ENCODE data around the gene SEPTIN6.

- TF ChIP-seq CTCF (IDR thresholded peaks at IDR 0.05; ENCODE audit: control extremely low read depth in 1 of 3, insufficient read depth in 1 of 3, low read depth in 1 of 3, low read length in 3 of 3) (no peak), EGR1 (IDR thresholded peaks at IDR 0.05; ENCODE audit: borderline replicate concordance, low read depth, low read length) (no peak), CREB1 (IDR thresholded peaks at IDR 0.05) (no peak), GABPA (IDR thresholded peaks at IDR 0.05; ENCODE audit: borderline replicate concordance, insufficient read depth, low read length) (no peak), POLR2A (IDR thresholded peaks at IDR 0.05; ENCODE audit: control extremely low read depth in 1 of 2, low read depth in 2 of 2, low read length in 2 of 2) (no peak), TBP (IDR thresholded peaks at IDR 0.05; ENCODE audit: low read depth, low read length) (no peak), FOSL1 (IDR thresholded peaks at IDR 0.05; ENCODE audit: insufficient read depth, low read depth, low read length) (no peak), KDM4A (IDR thresholded peaks at IDR 0.05; ENCODE audit: low read depth, low read length, severe bottlenecking) (no peak), CEBPB (IDR thresholded peaks at IDR 0.05; ENCODE audit: low read depth, low read length) (no peak)
Observed at GRCh38 chrX:119708936-119709335, 16.0 kb upstream of the SEPTIN6 start.
